Body of pancreas (tissue), 4 donors: ENCODE results near the gene GAPVD1. TPM values are rescaled to one million over a fixed set of nuclear protein-coding genes. Genes with fewer than 3 reads are reported as not detected.

Source experiments
- ATAC-seq: fragments of 150-250 bp; one replicate; pipeline ENCODE4 v1.9.1; 2016
- DNase-seq, 4 donors: peaks; one replicate each; pipeline ENCODE4 v3.0.0-alpha.2; 2019
- H3K27ac ChIP-seq, 4 donors: fragments of 200-600 bp; sonication (generic); 1 replicate in 3 of 4; 2 replicates in 1 of 4; pipeline versions ENCODE4 v1.5.1 to v1.6.1; 2016 to 2019; ENCODE audit warnings: mild to moderate bottlenecking in 1 of 4, mixed read lengths in 1 of 4, moderate library complexity in 1 of 4
- H3K27me3 ChIP-seq, 2 donors: fragments of 200-600 bp; sonication (generic); one replicate each; pipeline ENCODE4 v1.6.0; 2016; ENCODE audit warnings: mild to moderate bottlenecking in 1 of 2
- H3K36me3 ChIP-seq, 2 donors: fragments of 200-600 bp; sonication (generic); replicated peaks in 1 of 2; 2 replicates each; pipeline ENCODE4 v1.5.1; 2016; ENCODE audit warnings: low read depth in 2 of 2; ENCODE audit not compliant: insufficient read depth in 1 of 2
- H3K4me1 ChIP-seq: fragments of 200-600 bp; sonication (generic); one replicate; pipeline ENCODE4 v1.6.0; 2016
- H3K4me3 ChIP-seq, 2 donors: fragments of 200-600 bp; sonication (generic); 1 replicate in 1 of 2; 2 replicates in 1 of 2; pipeline ENCODE4 v1.5.1; 2016 to 2019
- H3K9me3 ChIP-seq, 3 donors: fragments of 200-600 bp; sonication (generic); 1 replicate in 2 of 3; 2 replicates in 1 of 3; pipeline ENCODE4 v1.5.1; 2016
- CTCF ChIP-seq, 7 experiments: fragments of 450-650 bp in 4 of 7; fragments of 200-600 bp in 3 of 7; sonication (generic) in 3 of 7; IDR thresholded peaks; one replicate each; pipeline ENCODE4 v1.5.1; 2016 to 2019; ENCODE audit warnings: antibody characterized with exemption in 7 of 7
- POLR2A ChIP-seq, 3 donors: fragments of 450-650 bp; IDR thresholded peaks; one replicate each; pipeline ENCODE4 v1.6.1; 2016; ENCODE audit warnings: antibody characterized with exemption in 3 of 3, mild to moderate bottlenecking in 2 of 3
- WGBS, 2 donors: methylation state at CpG; one replicate each; pipeline ENCODE4 v1.1.5; 2017; 5-methylcytosine and 5-hydroxymethylcytosine counted together
- intact Hi-C: fragments of 100-400 bp; cut with DNase I; formaldehyde crosslinking; loops from one replicate; pipeline ENCODE4 v1.15.1; 2023
- total RNA-seq, 2 donors: library from RNA; depleted of rRNA; stranded (reverse); fragments of >200 nt; gene quantifications; one replicate each; pipeline ENCODE4 v1.1.0, GENCODE V29; 2016

Gene GAPVD1
- total RNA-seq, 2 donors from 2014 or later = 25.7 to 48.8 TPM

DNA sequence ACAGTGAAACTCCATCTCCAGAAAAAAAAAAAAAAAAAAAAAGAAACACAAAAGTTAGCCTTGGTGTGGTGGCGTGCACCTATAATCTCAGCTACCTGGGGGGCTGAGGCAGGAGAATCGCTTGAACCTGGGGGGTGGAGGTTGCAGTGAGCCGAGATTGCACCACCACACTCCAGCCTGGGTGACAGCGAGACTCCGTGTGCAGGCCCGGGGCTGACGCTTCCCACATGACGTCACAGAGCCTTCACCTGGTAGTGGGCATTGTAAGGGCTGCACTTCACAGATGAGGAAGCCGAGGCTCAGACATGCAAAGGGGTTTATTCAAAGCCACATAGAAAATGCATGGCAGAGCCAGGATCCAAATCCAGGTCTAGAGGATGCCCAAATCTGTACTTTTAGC is 114.2 kb downstream of the GAPVD1 start:
- Histone ChIP-seq H3K36me3 (no peaks in the 10 kb centered on the region), H3K27ac (no peak overlapping the region), H3K27me3 (no peaks in the 10 kb centered on the region), H3K4me3 (no peak overlapping the region), H3K9me3 (no peaks in the 10 kb centered on the region), H3K4me1 (peaks cover 29% of the 10 kb centered on the region)
- ATAC-seq (no peak), DNase-seq (no peak)
- intact Hi-C loops = loop anchor here (10.0 kb wide), 1 partner anchor 591 kb away; no protein-coding TSS in a partner anchor
- no peak for TF ChIP-seq CTCF (IDR thresholded peaks at IDR 0.05)
- TF ChIP-seq POLR2A (IDR thresholded peaks at IDR 0.05) = no peak
- 93 to 97% methylated on average over 9 of the region's 9 CpGs for WGBS, 2 donors

- peak in 1 of 7 experiments; percentile 3 for TF ChIP-seq CTCF (IDR thresholded peaks at IDR 0.05)
- no peak for TF ChIP-seq POLR2A (IDR thresholded peaks at IDR 0.05)
- WGBS, 2 donors = 47 to 51% methylated on average over 20 to 24 of the region's 24 CpGs
- H3K4me1 ChIP-seq = peaks cover 29% of the 10 kb centered on the region
- no peaks in the 10 kb centered on the region for H3K36me3 ChIP-seq
- H3K9me3 ChIP-seq = no peaks in the 10 kb centered on the region
- peak; percentile 34 to 70 (median 51) for DNase-seq
- H3K27ac ChIP-seq = no peak overlapping the region
- ATAC-seq = no peak
- intact Hi-C loops = loop anchor here (10.0 kb wide), 1 partner anchor 592 kb away; no protein-coding TSS in a partner anchor
- no peaks in the 10 kb centered on the region for H3K27me3 ChIP-seq
- H3K4me3 ChIP-seq = no peak overlapping the region
Measured at GRCh38 chr9:125376261-125377226, 114.9 kb downstream of the GAPVD1 start.

- ATAC-seq (no peak), DNase-seq (no peak)
- H3K4me1 ChIP-seq = peaks cover 29% of the 10 kb centered on the region
- no peaks in the 10 kb centered on the region for H3K27me3 ChIP-seq
- WGBS, 2 donors = 70 to 81% methylated on average over 5 to 8 of the region's 8 CpGs
- intact Hi-C loops = loop anchor here (10.0 kb wide), 1 partner anchor 593 kb away; no protein-coding TSS in a partner anchor
- H3K9me3 ChIP-seq = no peaks in the 10 kb centered on the region
- H3K36me3 ChIP-seq = no peaks in the 10 kb centered on the region
- H3K27ac ChIP-seq = no peak overlapping the region
- TF ChIP-seq POLR2A (IDR thresholded peaks at IDR 0.05) = no peak
- no peak for TF ChIP-seq CTCF (IDR thresholded peaks at IDR 0.05)
- H3K4me3 ChIP-seq = no peak overlapping the region
Measured at GRCh38 chr9:125377584-125378250, 116.1 kb downstream of the GAPVD1 start.

DNA sequence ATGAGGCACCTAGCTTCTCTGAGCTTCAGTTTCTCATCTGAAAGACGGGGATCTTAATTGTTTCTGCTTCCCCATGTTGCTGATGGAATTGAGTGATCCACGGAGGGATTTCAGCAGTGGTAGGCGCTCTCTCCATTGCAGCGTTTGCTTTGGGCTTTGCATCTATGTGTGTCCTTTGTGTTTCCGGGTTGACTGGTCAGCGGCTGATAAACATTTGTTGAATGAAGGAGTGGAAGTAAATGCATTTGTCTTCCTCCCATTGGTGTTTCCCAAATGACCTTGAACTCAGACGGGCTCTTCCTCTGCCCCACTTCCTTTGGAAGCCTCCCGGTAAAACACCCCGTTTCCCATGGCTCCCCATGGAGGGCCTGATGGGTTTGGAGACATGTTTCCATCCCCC is 117.2 kb downstream of the GAPVD1 start:
- 69 to 71% methylated on average over 9 of the region's 9 CpGs for WGBS, 2 donors
- Histone ChIP-seq H3K9me3 (no peaks in the 10 kb centered on the region), H3K27ac (no peak overlapping the region), H3K4me1 (peaks cover 29% of the 10 kb centered on the region), H3K36me3 (no peaks in the 10 kb centered on the region), H3K27me3 (no peaks in the 10 kb centered on the region), H3K4me3 (no peak overlapping the region)
- DNase-seq (no peak), ATAC-seq (no peak)
- no peak for TF ChIP-seq POLR2A (IDR thresholded peaks at IDR 0.05)
- intact Hi-C loops = loop anchor here (10.0 kb wide), 1 partner anchor 594 kb away; no protein-coding TSS in a partner anchor

GRCh38 chr9:125379208-125379607 is 117.6 kb downstream of the GAPVD1 start:
- TF ChIP-seq POLR2A (IDR thresholded peaks at IDR 0.05) = no peak
- no peak for TF ChIP-seq CTCF (IDR thresholded peaks at IDR 0.05)
- ATAC-seq (no peak), DNase-seq (no peak)
- 57 to 71% methylated on average over 5 of the region's 5 CpGs for WGBS, 2 donors
- no peak overlapping the region for H3K4me3 ChIP-seq
- H3K9me3 ChIP-seq = no peaks in the 10 kb centered on the region
- peaks cover 29% of the 10 kb centered on the region for H3K4me1 ChIP-seq
- intact Hi-C loops = loop anchor here (10.0 kb wide), 1 partner anchor 594 kb away; no protein-coding TSS in a partner anchor
- no peaks in the 10 kb centered on the region for H3K27me3 ChIP-seq
- H3K36me3 ChIP-seq = no peaks in the 10 kb centered on the region
- H3K27ac ChIP-seq = no peak overlapping the region
